OCI-LY3 (cell line): Measurements from ENCODE around the gene OLFM4.

Experiments
- H2AFZ ChIP-seq: fragments of 200-600, 300-600 bp; shearing (Covaris generic); 2 replicates; pipeline ENCODE4 v1.6.0; 2014; ENCODE audit warnings: antibody characterized with exemption, low read depth, low read length
- H3K27ac ChIP-seq: fragments of 200-600, 300-600 bp; sonication (generic); 2 replicates; pipeline ENCODE4 v1.5.1; 2014; ENCODE audit warnings: mild to moderate bottlenecking, low read length, moderate library complexity, mixed read lengths
- H3K27me3 ChIP-seq: fragments of 200-600, 300-600 bp; sonication (generic); 2 replicates; pipeline ENCODE4 v1.6.1; 2014; ENCODE audit warnings: low read depth, low read length, mixed read lengths
- H3K36me3 ChIP-seq: fragments of 200-600, 300-600 bp; sonication (generic); replicated peaks from 2 replicates; pipeline ENCODE3; 2014; ENCODE audit warnings: low read depth, low read length, mixed read lengths
- H3K4me1 ChIP-seq: fragments of 300-600, 200-600 bp; sonication (generic); 2 replicates; pipeline ENCODE4 v1.6.1; 2014; ENCODE audit warnings: low read length, mixed read lengths
- H3K4me2 ChIP-seq: fragments of 200-600, 300-600 bp; sonication (generic); 2 replicates; pipeline ENCODE4 v1.6.1; 2014; ENCODE audit warnings: low read length, mixed read lengths
- H3K4me3 ChIP-seq: fragments of 300-600, 200-600 bp; sonication (generic); 2 replicates; pipeline ENCODE4 v1.5.1; 2014; ENCODE audit warnings: antibody characterized with exemption, mild to moderate bottlenecking, low read length, moderate library complexity
- H3K79me2 ChIP-seq: fragments of 300-600, 200-600 bp; shearing (Covaris generic); 2 replicates; pipeline ENCODE4 v1.6.1; 2014; ENCODE audit warnings: mild to moderate bottlenecking, low read length, mixed read lengths
- H3K9ac ChIP-seq: fragments of 300-600, 200-600 bp; shearing (Covaris generic); 2 replicates; pipeline ENCODE4 v1.6.0; 2014; ENCODE audit warnings: mild to moderate bottlenecking, low read length, moderate library complexity
- H3K9me3 ChIP-seq: fragments of 200-600, 300-600 bp; shearing (Covaris generic); 2 replicates; pipeline ENCODE4 v1.6.1; 2014; ENCODE audit warnings: low read length, mixed read lengths; ENCODE audit not compliant: insufficient read depth
- H4K20me1 ChIP-seq: fragments of 200-600, 300-600 bp; sonication (generic); 2 replicates; pipeline ENCODE4 v1.6.1; 2016; ENCODE audit warnings: low read length, mixed read lengths; ENCODE audit not compliant: insufficient read depth
- EZH2phosphoT487 ChIP-seq: fragments of 200-600 bp; shearing (Covaris generic); IDR thresholded peaks from 2 replicates; pipeline ENCODE4 v1.6.1; 2018; ENCODE audit warnings: antibody characterized with exemption, mixed run types, low read depth
- TF ChIP-seq, protein P1 (sequence below): fragments of 200-600, 300-600 bp; sonication (generic); IDR thresholded peaks from 2 replicates; pipeline ENCODE4 v1.5.1; 2014; ENCODE audit warnings: antibody characterized with exemption, low read length, low read depth

The OLFM4 gene, protein sequence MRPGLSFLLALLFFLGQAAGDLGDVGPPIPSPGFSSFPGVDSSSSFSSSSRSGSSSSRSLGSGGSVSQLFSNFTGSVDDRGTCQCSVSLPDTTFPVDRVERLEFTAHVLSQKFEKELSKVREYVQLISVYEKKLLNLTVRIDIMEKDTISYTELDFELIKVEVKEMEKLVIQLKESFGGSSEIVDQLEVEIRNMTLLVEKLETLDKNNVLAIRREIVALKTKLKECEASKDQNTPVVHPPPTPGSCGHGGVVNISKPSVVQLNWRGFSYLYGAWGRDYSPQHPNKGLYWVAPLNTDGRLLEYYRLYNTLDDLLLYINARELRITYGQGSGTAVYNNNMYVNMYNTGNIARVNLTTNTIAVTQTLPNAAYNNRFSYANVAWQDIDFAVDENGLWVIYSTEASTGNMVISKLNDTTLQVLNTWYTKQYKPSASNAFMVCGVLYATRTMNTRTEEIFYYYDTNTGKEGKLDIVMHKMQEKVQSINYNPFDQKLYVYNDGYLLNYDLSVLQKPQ

DNA sequence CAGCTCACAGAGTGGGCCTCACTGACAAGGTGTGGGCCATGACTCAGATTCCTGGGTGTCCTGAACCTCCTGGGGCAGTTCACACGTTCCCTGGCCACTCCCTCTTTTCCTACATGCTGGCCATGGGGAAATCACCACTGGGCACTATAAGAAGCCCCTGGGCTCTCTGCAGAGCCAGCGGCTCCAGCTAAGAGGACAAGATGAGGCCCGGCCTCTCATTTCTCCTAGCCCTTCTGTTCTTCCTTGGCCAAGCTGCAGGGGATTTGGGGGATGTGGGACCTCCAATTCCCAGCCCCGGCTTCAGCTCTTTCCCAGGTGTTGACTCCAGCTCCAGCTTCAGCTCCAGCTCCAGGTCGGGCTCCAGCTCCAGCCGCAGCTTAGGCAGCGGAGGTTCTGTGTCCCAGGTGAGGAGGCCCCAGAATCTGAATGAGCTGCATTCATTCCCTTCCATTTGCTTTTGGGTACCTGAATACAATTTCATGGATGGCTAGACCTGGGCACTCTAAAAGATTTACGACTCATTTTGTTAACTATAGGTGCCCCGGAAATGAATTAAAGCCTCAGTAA lies at the start of gene OLFM4:
Gene OLFM4 (plus strand): TSS at position 177 of the 567 bp plus-strand sequence. CDS start 24 bp downstream, at position 201.
- Histone ChIP-seq H3K4me2 (no peak within 1 kb of the TSS), H3K9me3 (no peaks in the 10 kb centered on the region), H4K20me1 (no peaks in the 10 kb centered on the region), H3K27ac (no peak within 1 kb of the TSS), H3K27me3 (peaks cover 12% of the 10 kb centered on the region; the same call in 1 of the 2 replicates), H3K4me1 (no peaks in the 10 kb centered on the region), H3K79me2 (no peaks in the 10 kb centered on the region), H2AFZ (no peak within 1 kb of the TSS), H3K36me3 (no peaks in the 10 kb centered on the region), H3K4me3 (no peak within 1 kb of the TSS), H3K9ac (no peak within 1 kb of the TSS)
- TF ChIP-seq, protein P1, sequence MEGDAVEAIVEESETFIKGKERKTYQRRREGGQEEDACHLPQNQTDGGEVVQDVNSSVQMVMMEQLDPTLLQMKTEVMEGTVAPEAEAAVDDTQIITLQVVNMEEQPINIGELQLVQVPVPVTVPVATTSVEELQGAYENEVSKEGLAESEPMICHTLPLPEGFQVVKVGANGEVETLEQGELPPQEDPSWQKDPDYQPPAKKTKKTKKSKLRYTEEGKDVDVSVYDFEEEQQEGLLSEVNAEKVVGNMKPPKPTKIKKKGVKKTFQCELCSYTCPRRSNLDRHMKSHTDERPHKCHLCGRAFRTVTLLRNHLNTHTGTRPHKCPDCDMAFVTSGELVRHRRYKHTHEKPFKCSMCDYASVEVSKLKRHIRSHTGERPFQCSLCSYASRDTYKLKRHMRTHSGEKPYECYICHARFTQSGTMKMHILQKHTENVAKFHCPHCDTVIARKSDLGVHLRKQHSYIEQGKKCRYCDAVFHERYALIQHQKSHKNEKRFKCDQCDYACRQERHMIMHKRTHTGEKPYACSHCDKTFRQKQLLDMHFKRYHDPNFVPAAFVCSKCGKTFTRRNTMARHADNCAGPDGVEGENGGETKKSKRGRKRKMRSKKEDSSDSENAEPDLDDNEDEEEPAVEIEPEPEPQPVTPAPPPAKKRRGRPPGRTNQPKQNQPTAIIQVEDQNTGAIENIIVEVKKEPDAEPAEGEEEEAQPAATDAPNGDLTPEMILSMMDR = no peak
- no peak for TF ChIP-seq EZH2phosphoT487

DNA sequence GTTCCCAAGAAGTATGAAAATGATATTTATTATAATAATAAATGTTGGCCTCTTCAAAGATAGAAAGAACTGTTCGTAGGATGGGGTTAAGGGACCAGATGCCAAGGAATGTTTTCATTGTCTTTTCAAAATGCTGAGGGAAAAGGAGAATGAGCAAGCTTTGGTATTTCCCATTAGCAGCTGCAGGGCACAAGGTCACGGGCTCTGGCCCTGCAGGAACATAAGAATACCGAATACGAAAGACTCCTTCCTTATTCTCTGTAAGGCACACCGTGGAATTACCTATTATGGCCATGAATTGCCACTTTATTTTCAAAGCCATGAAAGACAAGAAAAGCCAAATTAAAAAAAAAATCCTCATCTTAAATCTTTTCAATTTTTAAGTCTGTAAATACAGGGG lies 49.6 kb upstream of the OLFM4 start:
- Histone ChIP-seq H3K27ac (no peak overlapping the region), H3K36me3 (no peaks in the 10 kb centered on the region), H3K9ac (no peak overlapping the region), H3K9me3 (no peaks in the 10 kb centered on the region), H3K4me2 (no peak overlapping the region), H2AFZ (no peak overlapping the region), H3K27me3 (peaks cover 48% of the 10 kb centered on the region), H3K4me3 (no peak overlapping the region), H3K4me1 (no peaks in the 10 kb centered on the region), H4K20me1 (no peaks in the 10 kb centered on the region), H3K79me2 (no peaks in the 10 kb centered on the region)
- TF ChIP-seq, protein P1 = no peak
- no peak for TF ChIP-seq EZH2phosphoT487

DNA sequence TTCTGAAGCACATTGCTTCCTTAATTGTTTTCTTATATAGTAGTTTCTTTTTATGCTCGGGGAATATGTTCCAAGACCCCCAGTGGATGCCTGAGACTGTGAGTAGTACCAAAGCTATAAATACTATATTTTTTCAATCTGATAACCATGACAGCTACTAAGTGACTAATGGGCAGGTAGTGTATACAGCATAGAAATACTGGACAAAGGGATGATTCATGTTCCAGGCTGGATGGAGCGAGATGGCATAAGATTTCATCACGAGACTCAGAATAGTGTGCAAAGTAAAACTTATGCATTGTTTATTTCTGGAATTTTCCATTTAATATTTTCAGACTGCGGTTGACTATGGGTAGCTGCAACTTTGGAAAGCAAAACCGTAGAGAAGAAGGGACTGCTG lies 47.9 kb upstream of the OLFM4 start:
- H4K20me1 ChIP-seq = no peaks in the 10 kb centered on the region
- H3K27me3 ChIP-seq = peaks cover 47% of the 10 kb centered on the region
- no peak overlapping the region for H3K4me2 ChIP-seq
- no peaks in the 10 kb centered on the region for H3K79me2 ChIP-seq
- no peaks in the 10 kb centered on the region for H3K36me3 ChIP-seq
- no peaks in the 10 kb centered on the region for H3K4me1 ChIP-seq
- TF ChIP-seq, protein P1 = no peak
- no peak for TF ChIP-seq EZH2phosphoT487
- no peaks in the 10 kb centered on the region for H3K9me3 ChIP-seq
- no peak overlapping the region for H3K4me3 ChIP-seq
- no peak overlapping the region for H3K9ac ChIP-seq
- H3K27ac ChIP-seq = no peak overlapping the region
- no peak overlapping the region for H2AFZ ChIP-seq

DNA sequence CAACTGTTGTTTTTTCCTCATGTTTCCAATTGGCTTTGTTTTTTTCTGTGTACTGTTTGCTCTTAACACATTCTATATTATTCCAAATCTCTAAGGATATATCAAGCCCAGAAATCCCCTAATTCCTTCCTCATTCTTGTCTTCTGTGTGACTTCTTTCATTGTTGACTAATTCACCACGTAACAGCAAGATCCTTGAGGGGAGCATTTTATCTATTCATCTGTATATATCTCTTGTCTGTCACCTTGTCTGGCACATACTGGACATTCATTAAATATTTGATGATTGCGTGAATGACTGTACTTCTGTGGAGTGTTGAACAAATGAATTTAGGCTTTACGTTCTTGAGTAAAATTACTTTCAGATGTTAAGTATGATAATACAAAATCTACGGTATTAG lies 44.8 kb upstream of the OLFM4 start:
- Histone ChIP-seq H3K36me3 (no peaks in the 10 kb centered on the region), H3K9me3 (no peaks in the 10 kb centered on the region), H3K79me2 (no peaks in the 10 kb centered on the region), H3K9ac (no peak overlapping the region), H2AFZ (no peak overlapping the region), H3K27ac (no peak overlapping the region), H3K27me3 (peaks cover 32% of the 10 kb centered on the region), H3K4me3 (no peak overlapping the region), H4K20me1 (no peaks in the 10 kb centered on the region), H3K4me2 (no peak overlapping the region), H3K4me1 (no peaks in the 10 kb centered on the region)
- no peak for TF ChIP-seq EZH2phosphoT487
- TF ChIP-seq, protein P1 = no peak
